Activated CD8-positive, alpha-beta memory T cell treated with anti-CD3 and anti-CD28 coated beads, Interleukin-2, amount 50 U/mL, for 24 hours (primary cell): ENCODE data around the gene MTUS2.

Experiments
- DNase-seq: peaks from one replicate; pipeline ENCODE4 v3.0.0-alpha.2; 2020; ENCODE audit errors: extremely low read depth

The MTUS2 gene

DNA sequence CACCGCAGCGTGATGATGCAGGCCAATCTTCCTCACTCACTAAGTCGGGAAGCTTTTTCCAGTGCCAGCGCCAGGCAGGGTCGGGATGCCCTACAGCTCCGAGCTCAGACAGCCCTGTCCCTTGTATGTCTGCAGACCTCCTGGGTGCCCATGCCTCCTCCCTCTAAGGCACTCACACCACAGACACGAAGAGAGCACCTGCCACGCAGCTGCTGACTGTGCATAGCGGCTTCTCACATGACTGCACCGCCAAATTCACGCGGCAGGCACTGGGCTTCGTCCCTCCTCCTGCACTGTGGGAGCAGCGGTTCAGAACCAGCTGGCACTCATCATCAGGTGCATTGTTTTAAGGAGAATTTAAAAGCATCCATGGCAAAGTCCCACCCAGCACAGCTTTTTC lies 687.2 kb downstream of the MTUS2 start:
- DNase-seq, result no peak

DNA sequence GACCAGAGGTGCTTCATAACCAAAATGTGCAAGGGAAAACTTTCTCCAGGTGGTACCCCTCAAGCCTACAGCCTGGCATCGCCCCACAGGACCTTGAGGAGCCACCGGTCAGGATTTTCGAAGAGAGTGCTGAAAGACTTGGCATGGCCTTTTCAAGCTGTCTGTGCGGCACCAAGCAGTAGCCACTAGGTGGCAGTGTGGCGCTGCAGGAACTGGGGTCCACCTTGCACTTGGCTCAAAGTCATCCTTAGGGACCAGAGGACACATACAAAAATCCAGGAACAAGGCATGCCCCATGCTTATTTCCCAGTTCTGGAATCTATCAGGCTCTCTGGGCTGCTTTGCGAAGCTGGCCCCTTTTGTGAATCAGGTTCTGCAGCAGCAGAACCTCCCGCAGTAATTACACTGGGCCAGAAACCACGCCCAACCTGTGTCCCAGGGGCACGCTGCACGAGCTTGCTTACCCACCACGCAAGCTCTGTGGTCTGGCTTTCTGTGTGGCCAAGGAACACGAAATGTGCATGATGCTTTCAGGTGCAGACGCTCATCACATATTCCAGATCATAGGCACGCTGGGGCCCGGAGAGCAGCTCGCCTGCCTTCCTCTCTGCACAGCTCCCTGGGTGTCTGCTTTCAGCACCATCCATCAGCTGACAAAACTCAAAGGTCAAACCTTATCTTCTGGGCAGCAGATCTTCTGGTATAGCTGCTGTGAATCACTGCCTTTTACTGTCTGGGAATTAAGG lies 688.2 kb downstream of the MTUS2 start:
- peak; percentile 39 for DNase-seq

DNA sequence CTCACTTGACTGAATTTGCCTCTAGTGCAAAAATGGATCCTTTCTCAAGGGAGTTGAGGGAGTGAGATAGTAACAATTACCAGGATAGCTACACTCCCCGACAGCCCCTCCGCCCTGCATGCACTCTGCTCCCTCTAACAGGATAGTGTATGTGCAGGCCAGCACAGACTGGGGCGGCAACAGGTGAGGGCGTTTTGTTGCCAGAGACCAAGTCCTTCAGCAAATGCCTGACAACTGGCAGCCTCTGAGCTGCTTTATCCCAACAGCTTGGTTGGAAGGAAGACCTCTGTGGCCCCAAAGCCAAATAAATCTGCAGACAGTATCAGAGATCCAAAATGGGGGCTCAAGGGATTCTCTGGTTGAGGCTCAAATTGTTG lies 688.7 kb downstream of the MTUS2 start:
- no peak for DNase-seq

DNA sequence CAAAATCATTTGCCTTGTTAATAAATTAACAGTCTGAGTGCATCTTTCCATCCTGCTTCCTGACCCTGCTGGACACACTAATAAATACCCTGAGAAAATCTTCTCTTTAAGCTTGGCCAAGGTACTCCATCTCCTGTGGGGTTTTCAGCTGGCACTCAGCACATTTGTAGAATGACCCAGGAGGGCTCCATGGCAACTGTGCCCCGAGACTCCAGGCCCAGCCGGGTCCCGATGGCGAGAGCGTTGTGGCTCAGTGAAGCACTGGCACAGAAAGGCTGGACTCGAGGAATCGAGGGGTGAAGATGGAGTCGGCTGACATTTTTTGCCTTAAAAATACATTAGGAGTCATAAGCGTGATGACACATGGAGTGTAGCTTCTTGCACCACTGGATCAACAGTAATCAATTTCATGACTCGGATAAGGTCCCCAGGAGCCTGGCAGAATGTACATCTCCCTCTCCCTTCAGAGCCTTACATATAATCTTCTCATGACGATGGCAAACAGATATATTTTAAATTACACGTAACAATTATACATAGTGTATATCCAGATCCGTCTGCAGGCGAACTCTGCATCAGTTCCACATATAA lies 690.0 kb downstream of the MTUS2 start:
- no peak for DNase-seq

DNA sequence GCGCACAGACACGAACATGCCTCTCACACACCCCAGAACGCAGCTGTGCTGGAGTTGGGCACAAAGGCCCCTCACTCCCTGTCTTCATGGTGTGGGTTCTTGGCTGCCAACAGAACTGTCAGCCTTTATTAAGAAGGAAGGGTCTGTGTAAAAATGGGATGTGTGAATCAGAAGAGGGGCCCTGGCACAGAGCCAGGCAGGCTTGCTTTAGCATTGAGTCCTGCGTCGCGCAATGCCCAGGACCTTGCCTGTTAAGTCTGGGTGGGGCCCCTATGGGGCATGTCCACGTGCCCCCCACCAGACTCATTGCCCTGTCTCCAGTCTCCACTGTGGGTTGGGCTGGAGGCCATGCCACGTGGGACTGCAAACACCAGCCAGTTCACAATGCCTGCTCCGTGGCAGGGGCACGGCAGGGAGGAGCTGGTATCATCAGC lies 690.5 kb downstream of the MTUS2 start:
- no peak for DNase-seq

DNA sequence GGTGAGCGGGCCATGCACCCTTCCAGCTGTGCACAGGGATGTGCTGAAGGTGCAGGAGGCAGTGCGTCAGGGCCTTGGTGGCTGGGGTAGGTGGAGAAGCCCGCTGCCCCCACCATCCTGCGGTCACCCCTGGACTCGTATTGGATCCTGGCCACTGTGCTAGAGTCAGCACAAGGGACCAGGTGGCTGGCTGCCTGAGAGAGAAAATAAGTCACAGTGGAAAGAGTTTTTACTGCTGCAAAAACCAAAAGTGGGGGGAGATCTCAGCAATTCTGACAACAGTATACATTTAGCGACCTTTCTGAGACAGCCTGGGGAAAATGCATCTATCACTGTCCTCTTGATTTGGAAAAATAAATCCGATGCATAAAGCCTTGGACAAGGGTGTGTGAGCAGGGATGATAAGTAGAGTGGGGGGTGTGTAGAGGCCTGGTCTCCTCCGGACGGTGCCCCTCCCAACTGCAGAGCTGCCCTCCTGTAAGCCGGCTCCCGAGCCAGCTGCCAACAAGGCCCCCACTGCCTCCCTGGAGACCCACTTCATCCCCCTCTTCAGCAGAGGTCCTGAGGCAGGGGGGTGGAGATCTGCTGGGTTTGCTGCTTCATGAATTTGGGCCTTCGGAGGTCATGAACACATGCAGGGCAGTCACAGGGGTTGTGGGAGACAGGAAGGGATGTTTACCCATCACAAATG lies 691.1 kb downstream of the MTUS2 start:
- DNase-seq, result no peak

DNA sequence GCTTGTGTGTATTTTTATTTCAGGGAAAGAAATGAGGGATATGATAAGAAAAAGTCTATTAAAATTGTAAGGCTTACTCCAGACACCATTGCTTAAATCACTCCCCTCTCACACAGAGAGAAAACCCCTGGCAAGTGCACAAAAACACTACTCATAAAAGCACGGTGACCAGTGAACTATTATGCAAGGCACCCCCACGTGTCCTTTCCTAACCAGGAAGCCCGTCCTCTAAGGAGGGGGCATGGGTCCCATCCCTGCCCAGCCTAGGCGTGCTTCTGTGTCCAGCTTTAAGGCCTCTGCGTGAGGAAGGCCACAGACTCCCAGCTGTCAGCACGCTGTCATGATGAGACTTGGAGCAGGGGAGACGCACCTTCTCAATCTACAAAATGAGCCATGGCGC lies 691.8 kb downstream of the MTUS2 start:
- DNase-seq, result no peak

DNA sequence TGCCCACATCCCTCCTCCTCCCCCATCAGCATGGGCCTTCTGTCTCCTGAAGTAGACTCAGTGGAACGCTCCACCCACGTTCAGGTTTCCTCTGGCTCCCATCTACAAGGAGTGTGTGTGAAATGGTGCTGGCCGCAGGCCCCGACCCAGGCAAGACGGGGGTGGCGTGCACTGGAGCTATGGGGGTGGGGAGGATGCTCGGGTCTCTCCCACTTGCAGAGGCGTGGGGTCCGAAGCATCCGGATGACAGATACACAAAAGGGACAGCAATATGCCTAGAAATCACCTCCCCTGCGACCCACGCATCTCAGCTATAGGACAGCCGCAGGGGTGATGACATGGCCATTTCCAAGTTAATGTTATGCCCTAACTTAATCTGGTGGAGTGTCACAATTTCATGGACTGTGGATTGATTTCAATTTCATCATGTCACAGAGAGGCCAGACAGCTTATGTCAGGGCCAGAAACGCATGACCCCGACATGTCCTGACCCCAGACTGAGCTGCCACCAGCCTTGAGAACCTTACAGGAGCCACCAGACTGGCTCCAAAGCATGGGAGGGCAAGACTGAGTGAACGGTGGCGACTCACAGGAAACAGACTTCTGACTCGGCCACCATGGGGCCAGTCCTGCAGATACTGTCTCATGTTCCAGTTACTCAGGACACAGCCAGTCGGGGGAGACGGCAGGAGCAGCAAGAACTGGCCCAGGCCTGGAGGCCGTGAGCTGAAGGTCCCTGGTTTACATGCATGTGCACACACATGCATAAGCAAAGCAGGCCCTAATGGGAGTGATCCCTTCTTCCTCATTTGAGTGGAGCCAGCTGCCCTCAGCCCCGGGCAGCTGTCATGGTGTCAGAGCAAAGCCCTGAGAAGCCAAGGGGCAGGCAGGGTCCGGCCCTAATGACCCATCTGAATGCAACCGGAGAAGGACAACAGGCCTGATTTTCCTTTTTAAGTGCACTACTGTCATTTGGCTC lies 693.2 kb downstream of the MTUS2 start:
- DNase-seq, result no peak

DNA sequence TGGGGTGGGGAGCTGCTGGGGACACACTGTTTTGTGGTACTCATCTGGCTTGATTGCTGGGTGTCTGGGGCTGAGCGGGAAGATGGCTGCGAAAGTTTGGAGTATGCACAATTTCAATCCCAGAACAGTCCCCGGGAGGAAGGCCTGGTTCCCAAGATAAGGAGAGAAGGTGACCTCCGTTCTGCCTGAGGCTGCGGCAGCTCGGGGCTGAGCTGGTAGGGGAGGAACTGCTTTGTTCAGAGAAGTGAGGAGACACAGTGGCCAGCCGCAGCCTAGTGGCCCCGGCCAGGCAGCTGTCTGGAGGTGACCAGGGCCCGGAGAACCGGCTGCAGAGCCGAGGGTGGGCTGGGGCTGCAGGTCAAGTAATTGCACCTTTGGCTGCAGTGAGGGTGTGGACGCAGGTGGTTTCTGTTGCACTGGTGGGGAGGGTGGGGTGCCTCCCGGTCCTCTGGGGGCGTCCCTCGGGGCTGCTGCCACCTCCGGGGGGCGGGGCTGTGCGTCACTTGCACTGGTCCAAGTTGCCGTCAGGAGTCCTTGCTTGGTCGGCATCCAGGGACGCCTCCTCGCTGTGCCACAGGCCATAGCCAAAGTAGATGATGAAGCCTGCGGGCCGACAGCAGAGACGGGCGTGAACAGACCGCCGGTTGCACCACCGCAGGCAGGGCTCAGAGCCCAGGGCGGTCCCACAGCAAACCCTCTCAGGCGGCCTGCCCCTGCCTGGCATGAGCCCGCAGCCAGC lies 694.0 kb downstream of the MTUS2 start:
- DNase-seq, result no peak

DNA sequence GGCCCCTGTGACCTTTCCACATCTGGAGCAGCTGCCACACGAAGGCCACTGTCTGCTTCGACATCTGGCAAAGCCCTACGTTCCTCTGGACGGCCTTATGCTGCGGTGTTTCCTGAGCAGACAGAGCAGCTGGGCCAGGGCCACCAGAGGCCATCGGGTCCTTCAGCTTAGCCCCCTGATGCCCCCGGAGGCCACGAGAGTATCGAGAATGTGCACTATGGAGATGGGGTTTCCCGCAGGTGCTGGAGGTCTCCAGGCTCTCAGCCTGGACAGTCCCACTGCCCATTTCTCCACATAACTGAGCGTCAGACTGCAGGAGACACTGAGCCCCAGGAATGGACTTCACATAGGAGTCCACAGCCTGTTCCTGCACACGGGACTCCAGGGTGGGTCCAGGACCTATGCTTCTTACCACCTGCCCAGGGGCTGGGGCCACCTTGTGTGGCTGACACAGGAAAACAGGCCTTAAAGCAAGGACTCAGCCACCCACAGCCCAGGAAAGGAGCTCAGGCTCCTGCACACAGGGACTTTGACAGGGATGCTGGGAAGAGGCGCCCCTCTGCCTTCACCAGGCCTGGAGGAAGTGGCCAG lies 694.7 kb downstream of the MTUS2 start:
- DNase-seq, result no peak

DNA sequence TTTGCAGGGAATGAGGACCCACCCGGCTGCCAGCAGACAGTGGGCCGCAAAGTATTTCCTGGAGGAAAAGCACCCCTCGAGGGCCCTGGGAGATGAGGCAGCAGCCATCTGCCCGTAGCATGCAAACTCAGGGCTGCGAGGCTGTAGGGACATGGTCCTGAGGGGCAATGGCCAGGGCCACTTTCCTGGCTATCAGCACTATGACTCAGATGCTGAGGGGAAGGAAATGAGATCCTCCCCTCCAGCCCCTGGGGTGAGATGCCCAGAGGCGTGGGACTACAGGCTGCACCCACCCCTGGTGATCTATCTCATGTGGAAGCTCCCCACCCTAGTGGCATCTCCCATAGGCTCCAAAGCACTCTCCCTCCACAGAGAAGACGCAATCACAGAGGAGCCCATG lies 695.2 kb downstream of the MTUS2 start:
- no peak for DNase-seq

DNA sequence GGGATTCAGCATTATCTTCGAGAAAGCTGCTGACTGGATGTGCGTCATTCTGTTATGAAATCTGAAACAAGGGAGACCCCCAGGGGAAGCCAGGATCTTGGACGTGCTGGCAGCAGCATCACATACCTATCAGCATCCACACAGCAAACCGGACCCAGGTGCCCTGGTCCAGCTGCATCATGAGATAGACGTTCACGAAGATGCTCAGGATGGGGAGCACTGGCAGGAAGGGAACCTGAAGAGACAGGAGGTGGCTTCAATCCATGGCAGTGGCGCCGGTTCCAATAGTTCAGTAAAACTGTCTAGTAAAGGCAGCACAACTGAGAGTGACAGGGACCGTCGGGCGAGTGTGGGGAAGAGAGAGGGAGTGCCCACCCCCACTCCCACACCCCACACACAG lies 695.9 kb downstream of the MTUS2 start:
- no peak for DNase-seq

DNA sequence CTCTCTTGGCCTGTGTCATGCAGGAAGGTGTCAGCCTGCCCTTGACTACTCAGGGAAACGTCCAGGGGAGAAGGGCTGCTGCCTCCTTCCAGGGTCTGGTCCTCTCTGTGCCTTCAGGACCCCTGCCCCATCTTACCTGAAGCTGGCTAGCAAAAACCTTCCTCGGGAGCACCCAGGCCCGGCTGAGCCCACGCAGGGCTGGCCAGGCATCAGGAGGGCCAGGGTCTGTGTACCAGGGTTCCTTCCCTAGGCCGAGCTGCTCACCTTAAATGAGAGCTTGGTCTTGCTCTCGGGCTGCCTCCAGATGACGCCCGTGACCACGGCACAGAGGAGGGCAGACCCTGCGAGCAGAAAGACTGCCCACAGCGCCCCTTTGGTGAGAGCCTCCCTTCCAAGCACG lies 696.7 kb downstream of the MTUS2 start:
- no peak for DNase-seq

DNA sequence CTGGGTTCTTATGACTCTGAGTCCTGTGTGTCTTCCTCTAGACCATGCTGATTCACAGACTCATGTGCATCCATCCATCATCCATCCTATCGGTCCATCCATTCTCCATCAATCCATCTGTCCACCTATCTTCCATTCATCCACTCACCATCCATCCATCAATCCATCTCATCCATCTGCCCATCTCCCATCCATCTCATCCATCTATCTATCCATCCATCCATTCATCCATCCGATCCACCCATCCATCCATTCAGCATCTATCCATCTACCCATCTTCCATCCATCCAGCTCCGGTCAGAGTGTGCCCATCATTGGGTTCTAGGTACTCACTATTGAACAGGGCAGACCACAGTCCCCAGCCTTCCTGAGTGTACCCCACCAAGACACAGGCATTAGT lies 699.8 kb downstream of the MTUS2 start:
- DNase-seq, result no peak

DNA sequence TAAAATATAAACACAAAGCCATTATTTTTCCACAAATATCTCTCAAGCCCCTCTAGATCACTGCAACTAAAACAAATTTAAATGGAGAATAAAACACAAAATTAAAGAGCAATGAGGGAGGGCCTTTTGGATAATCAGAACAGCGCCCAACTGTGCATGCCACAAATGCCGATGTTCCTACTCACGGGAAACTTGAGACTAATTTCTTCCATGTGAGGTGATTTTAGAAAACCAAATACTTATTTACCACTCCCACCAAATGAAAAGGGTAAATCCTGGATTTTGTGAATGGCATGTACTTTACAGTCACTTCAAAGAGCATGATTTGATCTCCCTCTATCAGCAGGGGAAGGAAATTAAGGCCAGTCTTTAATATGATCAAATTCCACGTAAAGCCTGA lies 700.5 kb downstream of the MTUS2 start:
- no peak for DNase-seq

DNA sequence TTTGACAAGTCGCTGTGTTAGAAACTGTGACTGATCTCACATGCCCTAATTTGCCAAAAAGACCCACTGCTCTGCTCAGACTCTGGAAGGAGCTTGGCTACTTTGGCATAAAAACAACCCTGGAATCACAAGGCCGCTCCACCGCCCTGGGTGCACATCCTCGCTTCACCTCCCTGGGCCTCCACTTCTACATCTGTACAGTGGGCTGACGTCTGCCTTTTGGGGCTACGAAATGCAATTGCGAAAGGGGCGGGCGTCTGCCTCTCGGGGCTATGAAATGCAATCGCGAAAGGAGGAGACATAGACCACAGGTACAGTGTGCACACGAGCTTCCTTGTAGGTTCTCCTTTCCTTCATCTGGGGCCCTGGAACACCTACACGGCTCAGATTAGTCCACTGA lies 701.2 kb downstream of the MTUS2 start:
- no peak for DNase-seq

DNA sequence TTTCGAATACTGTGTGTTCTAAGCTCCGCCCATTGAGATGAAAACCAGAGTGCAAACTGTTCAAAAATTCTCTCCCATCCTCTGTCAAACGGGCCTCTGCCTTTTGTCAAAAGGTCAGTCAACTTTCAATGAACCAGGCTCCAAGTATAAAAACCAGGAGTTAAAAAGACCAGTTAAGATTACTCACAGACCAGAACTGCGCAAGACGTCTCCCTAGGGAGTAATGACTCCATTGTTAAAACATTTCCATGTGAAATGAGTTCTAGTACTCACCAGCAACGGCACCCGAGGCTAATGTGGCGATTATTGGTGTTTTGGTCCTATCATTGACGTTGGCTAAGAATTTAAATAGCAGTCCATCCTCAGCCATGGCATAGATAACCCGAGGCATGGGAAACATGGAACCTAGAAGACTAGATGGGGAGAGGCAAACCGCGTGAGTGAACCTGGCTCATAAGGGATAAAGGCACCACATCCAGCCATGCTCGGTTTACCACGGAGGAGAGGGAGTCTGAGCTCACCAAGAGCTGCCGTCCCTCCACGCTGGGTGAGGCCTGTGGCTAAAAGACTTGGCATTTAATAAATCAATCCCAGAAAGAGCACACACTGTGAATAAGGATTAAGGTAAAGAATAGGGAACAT lies 702.0 kb downstream of the MTUS2 start:
- DNase-seq, result no peak

DNA sequence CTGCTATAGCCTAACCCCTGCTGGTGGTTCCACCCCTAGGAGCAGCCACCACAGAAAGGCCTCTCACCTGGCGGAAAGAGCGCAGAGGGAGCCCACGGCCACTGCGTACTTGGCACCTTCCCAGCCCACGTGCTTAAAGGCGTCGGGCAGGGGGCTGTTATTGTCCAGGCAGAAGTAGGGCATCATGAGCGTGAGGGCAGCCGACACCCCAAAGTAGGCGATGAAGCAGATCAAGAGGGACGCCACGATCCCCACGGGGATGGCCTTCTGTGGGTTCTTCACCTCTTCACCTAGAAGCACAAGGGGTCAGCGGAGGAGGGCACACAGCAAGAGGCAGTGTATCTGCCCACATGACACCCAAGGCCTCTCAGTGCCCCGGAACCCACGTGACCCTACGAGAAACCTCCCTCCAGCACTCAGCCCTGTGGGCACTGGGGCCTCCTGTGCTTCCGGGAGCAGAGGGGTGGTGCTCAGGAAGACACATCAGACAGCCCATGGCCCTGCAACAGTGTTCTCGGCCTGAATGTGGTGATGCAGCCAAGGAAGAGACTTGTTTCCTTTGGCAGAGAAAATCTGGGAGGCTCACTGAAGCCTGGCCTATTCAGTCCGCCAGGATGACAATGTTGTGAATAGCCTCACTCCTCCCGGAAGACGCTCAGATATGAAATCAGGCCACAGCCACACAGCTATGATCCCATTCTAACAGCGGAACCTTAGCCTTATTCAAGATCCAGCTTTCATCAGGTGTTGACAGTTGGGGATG lies 703.2 kb downstream of the MTUS2 start:
- DNase-seq, result no peak

DNA sequence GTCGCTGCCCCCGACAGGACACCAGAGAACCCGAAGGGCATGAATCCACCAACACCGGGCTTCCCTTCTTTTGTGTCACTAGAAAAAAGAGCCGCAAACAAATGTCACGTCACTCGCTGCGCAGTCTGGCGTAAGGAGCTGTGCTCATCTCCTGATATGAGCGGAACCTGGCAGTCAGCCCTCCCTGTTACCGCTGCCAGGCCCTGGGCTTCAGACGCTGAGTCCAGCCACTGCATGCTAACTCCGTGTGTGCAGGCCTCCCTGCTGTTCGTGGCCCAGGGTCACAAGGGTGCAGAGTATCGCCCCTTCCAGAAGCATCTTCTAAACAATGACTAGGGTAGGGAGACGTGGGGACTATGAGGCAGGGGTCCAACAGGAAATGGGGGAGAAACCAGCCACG lies 704.0 kb downstream of the MTUS2 start:
- no peak for DNase-seq

DNA sequence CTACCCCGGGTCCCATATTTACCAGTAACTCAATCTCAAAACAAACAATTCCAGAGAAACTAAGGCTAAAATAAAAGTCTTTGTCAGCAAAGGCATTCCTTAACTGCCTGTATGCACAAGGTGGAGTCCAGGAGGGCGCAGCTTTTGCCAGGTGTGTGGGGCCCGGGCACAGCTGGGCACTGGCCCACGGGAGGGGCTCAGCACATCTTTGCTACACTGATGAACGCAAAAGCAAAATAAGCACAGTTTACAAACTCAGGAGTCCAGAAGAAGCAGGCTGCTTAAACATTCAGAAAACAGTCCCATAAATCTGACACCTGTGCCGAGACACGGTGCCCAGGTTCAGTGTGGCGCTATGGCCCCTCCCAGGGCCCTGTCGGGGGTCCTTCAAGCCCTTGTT lies 704.5 kb downstream of the MTUS2 start:
- no peak for DNase-seq
